ENCODE results near the gene SEPTIN11. TPM values are rescaled to one million over a fixed set of nuclear protein-coding genes. Genes with fewer than 3 reads are reported as not detected.
"Not testable (repeated sequence)": the region's sequence is repeated elsewhere in the genome, so short reads cannot be mapped to it uniquely, and the experiment has no call there.

SEPTIN11 gene
- total RNA-seq, 1 donor: 67.3 TPM

GRCh38 chr4:76951672-76952010 lies 2.1 kb downstream of the SEPTIN11 start:
- no peak for DNase-seq (ENCODE audit: low read depth in 2 of 3, low spot score in 2 of 3)

DNA sequence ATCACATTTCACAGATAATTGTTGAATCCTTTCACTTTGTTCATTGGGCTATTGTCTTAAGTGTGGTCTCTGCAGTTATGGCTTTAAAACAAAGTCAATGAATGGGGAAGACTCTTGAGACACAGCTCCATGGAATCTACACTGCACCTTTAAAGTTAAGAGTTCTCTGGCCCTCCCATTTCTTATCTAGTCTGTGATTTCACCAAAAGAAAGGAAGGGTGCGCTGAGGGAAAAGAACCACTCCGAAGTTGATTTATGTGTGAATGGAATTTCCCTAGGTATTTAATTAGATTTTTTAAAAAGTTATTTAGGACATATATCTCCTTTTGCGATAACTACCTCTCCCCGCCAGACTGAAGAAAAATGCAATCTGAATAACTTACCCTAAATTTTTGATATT lies 2.5 kb downstream of the SEPTIN11 start:
- no peak for DNase-seq (ENCODE audit: low read depth in 2 of 3, low spot score in 2 of 3)

DNA sequence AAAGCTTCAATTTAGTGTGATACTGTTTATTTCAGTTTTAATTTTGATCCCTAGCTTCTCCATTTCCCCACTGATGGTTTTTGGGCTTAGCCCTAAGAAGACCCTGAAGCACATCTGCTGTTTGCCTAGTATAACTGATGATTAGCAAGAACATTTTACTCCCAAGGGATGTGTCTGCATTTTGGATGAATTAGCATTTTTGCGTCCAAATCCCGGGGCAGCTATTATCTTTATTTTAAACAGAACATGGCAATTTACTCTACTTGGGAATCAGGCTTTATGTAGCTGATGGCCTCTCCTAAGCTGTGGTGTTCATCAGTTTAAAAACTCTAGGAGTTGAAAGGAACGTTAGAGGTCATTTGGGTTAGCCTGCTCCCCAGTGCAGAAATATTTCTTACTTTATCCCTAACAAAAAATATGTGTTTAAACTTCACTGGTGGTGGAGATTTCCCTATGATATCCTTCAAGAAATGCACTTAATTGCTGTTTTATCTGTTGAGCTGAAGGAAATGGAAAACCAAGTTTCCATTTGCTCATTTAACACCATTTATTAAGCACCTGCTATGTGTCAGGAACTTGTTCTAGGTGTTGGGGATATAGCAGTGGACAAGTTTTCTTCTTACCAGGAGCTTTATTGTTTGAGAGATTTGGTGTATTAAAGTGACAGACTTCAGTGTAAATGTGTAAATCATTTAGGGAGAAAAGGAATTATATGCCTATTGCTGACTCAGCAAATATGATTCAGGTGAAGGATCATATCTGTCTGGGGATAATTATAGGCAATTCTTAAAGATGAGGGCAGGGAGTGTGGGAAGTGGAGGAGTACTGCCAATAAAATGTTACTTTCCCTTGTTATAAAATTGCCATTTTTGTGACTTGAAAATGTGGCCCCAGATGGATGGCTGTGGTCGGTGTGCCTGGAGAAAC lies 3.4 kb downstream of the SEPTIN11 start:
- DNase-seq (ENCODE audit: low read depth in 2 of 3, low spot score in 2 of 3): no peak

DNA sequence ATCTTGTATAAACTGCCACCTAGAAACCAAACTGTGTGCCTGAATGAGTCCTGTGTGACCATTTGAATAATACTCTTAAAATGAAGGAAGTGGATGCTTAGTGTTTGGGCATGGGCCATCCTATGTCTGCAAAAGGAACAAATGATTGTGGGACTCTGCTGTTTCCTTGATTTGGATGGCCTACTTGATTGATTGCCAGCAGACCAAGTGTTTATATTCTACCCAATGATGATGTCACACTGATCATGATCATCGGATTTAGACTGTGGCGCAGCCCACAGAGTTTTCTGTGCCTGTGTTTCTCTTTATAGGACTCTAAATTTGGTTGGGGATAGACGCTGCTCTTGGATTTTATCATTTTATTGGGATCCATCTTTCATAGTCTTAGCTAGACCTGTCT lies 4.4 kb downstream of the SEPTIN11 start:
- DNase-seq (ENCODE audit: low read depth in 2 of 3, low spot score in 2 of 3): no peak

DNA sequence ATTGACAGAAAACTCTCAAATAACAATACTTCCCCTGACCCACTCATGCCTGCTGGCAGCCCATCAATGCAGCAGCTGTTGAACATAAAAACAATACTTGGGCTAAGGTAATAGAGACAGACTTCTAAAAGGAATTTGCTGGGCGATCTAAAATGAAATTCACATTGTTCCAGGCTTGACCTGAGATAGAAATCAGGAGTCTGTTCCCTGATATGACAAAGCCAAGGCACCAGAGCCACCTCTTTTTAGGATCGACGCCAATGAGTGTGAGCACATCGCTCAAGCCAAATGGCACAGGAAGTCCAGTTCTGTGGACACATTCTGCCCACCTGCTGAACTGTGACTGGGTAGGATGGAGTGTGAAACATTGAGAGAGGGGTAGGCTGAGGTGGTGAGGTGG lies 4.9 kb downstream of the SEPTIN11 start:
- DNase-seq (ENCODE audit: low read depth in 2 of 3, low spot score in 2 of 3): no peak

GRCh38 chr4:76955182-76955581 lies 5.6 kb downstream of the SEPTIN11 start:
- no peak for DNase-seq (ENCODE audit: low read depth in 2 of 3, low spot score in 2 of 3)

GRCh38 chr4:76957004-76957738 lies 7.6 kb downstream of the SEPTIN11 start:
- no peak for DNase-seq (ENCODE audit: low read depth in 2 of 3, low spot score in 2 of 3)

- no peak for DNase-seq (ENCODE audit: low read depth in 2 of 3, low spot score in 2 of 3)
These were observed 9.3 kb downstream of the SEPTIN11 start for GRCh38 chr4:76958891-76959290.

DNA sequence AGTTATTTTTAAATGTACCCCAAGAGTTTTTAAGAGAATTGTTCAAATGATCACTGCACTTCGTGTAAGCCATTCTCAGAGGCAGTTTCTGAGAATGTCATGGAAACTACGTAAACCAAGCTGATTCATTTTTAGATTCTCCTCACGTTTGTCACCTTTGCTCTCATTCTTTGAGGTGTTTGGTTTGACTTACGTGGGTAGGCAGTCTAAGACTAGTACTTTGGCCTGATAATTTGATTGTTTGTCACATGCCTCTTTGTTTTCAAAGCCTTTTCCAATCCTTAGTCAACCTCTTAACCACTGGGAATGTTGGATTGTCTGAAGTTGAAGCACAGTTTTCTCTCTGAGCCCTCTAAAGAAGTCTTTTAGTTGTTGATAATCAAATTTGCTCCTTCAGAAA lies 10.5 kb downstream of the SEPTIN11 start:
- DNase-seq (ENCODE audit: low read depth in 2 of 3, low spot score in 2 of 3): no peak

GRCh38 chr4:76962406-76963130 lies 13.0 kb downstream of the SEPTIN11 start:
- DNase-seq (ENCODE audit: low read depth in 2 of 3, low spot score in 2 of 3): no peak

DNA sequence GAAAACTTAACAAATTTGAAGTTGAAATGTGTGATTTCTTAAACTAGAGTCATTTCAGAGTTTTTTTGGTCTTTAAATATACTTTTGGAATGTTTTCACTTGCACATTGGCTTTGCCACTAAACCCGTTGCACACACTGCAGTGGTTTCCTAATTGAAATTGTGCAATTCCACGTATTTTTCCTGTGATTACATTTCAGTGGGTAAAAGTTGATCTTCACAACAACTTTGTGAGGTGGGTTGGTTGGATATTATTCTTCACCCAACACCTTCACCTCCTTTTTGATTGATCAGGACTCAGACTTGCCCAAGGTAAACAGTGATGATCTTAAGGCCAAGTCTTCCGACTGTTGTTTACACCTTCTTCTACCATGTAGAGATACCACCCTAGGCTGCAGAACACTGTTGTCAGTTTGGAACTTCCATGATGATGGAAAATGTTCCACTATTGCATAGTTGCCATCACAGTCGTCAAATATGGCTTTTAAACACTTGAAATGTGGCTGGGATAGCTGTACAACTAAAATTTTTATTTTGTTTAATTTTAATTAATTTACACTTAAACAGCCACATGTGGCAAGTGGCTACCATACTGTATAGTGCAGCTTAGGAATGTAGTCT lies 13.7 kb downstream of the SEPTIN11 start:
- no peak for DNase-seq (ENCODE audit: low read depth in 2 of 3, low spot score in 2 of 3)

DNA sequence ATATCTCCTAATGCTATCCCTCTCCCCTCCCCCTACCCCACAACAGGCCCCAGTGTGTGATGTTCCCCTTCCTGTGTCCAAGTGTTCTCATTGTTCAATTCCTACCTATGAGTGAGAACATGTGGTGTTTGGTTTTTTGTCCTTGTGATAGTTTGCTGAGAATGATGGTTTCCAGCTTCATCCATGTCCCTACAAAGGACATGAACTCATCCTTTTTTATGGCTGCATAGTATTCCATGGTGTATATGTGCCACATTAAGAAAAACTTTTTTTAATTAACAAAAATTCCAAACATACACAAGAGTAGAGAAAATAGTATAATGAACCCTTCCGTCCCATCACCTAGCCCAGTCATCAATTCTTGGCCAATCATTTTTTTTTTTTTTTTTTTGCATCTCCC lies 14.4 kb downstream of the SEPTIN11 start:
- not testable (repeated sequence) for DNase-seq (ENCODE audit: low read depth in 2 of 3, low spot score in 2 of 3)

DNA sequence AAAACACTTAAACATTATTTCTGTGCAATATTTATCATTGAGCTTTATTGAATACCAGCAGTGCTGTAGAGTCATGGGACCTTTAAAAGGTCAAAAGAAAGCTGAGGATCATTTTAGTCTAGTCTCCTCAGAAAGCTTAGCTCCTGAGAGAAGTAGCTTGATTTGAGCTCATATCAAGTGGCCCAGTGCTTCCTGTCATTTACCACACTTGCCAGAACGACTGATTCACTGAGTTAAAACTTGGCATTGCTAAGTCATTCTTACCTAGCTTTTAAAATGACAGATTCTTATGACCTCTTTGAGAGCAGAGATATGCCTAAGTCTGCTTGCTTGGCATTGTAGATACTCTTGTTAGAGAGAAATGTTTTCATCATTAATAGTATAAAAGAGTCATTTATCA lies 15.2 kb downstream of the SEPTIN11 start:
- peak in 1 of 3 donors; percentile 70 for DNase-seq (ENCODE audit: low read depth in 2 of 3, low spot score in 2 of 3)

GRCh38 chr4:76965866-76966579 lies 16.5 kb downstream of the SEPTIN11 start:
- DNase-seq (ENCODE audit: low read depth in 2 of 3, low spot score in 2 of 3): no peak

DNA sequence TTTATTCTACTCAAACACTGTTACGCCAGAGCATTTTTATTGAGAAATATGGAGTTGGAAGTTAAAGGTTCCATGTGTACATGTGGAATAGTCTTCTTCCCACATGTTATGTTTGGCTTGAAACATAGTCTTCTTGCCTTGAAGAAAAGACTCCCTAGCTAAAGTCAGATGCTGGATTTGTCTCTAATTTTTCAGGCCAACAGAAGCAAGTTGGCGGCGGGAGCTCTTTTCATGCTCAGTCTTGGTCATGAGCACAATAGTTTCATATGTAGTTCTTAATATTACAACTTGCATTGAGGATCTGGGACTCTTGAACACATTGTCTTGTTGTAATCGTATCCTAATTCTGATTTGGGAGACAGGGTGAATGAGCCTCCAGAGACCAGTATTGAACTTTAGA lies 19.4 kb downstream of the SEPTIN11 start:
- DNase-seq (ENCODE audit: low read depth in 2 of 3, low spot score in 2 of 3): no peak

GRCh38 chr4:76969495-76969894 lies 19.9 kb downstream of the SEPTIN11 start:
- no peak for DNase-seq (ENCODE audit: low read depth in 2 of 3, low spot score in 2 of 3)

- DNase-seq (ENCODE audit: low read depth in 2 of 3, low spot score in 2 of 3): no peak
These were observed 20.5 kb downstream of the SEPTIN11 start for GRCh38 chr4:76969941-76970529.

- DNase-seq (ENCODE audit: low read depth in 2 of 3, low spot score in 2 of 3): no peak
These were observed 22.8 kb downstream of the SEPTIN11 start for GRCh38 chr4:76972306-76972705.

DNA sequence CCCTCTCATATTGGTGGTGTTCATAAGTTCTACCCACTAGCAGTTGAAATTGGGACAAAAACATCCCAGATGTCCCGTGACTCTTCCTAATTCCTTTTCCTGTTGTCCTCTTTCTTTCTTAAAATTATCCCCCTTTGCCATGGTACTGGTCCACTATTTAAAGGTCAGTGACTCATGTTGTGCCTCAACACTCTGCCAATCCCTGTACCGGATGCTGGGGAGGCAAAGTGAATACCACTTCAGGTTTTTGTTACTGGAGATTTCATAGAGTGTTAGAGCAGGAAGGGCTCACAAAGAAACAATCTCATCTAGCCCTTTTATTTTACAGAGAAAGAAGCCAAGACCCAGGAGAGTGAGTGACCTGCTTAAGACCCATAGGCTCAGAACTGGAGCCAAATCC lies 24.6 kb downstream of the SEPTIN11 start:
- DNase-seq (ENCODE audit: low read depth in 2 of 3, low spot score in 2 of 3): no peak

GRCh38 chr4:76977113-76977512 lies 27.6 kb downstream of the SEPTIN11 start:
- DNase-seq (ENCODE audit: low read depth in 2 of 3, low spot score in 2 of 3): no peak
